H1 (cell line): ENCODE data around the gene SLC12A4. TPM values are rescaled to one million over a fixed set of nuclear protein-coding genes. Genes with fewer than 3 reads are reported as not detected.

Experiments
- CBX5 ChIP-seq: fragments of 300-800, 300-1000 bp; sonication (generic); IDR thresholded peaks from 2 replicates; pipeline ENCODE4 v1.7.1; 2016; ENCODE audit warnings: antibody characterized with exemption, low read length, low read depth
- CHD1 ChIP-seq: IDR thresholded peaks from 2 replicates; pipeline ENCODE4 v1.6.1; 2012; ENCODE audit warnings: low read depth, low read length, improper control_type of control experiment
- CHD2 ChIP-seq: IDR thresholded peaks from 2 replicates; pipeline ENCODE4 v1.6.1; 2012; ENCODE audit warnings: low read length, improper control_type of control experiment
- EP300 ChIP-seq, 2 experiments: IDR thresholded peaks; 1 replicate in 1 of 2; 2 replicates in 1 of 2; pipeline ENCODE4 v1.6.1; 2011 to 2012; ENCODE audit warnings: low read depth in 2 of 2, low read length in 2 of 2, mild to moderate bottlenecking in 2 of 2, borderline replicate concordance in 1 of 2, inconsistent platforms in 1 of 2, moderate library complexity in 1 of 2
- POLR2A ChIP-seq, 2 experiments: IDR thresholded peaks; 1 replicate in 1 of 2; 2 replicates in 1 of 2; pipeline ENCODE4 v1.6.1; 2011; ENCODE audit warnings: low read depth in 2 of 2, low read length in 2 of 2, mild to moderate bottlenecking in 2 of 2; ENCODE audit errors: control extremely low read depth in 1 of 2
- POU5F1 ChIP-seq: IDR thresholded peaks from 2 replicates; pipeline ENCODE4 v1.6.1; 2011; ENCODE audit warnings: low read depth, mild to moderate bottlenecking, low read length, moderate library complexity
- RBBP5 ChIP-seq: IDR thresholded peaks from 2 replicates; pipeline ENCODE4 v1.7.1; 2012; ENCODE audit warnings: low read depth, mild to moderate bottlenecking, inconsistent platforms, low read length, moderate library complexity, borderline replicate concordance
- TAF1 ChIP-seq: IDR thresholded peaks from 2 replicates; pipeline ENCODE4 v1.6.1; 2011; ENCODE audit warnings: mild to moderate bottlenecking, low read depth, low read length
- polyA plus RNA-seq, 7 experiments: library from polyadenylated mRNA; depleted of rRNA in 3 of 7; stranded (reverse) in 5 of 7; unstranded in 2 of 7; fragments of >200 nt in 5 of 7; fragments of 200-250 nt in 2 of 7; gene quantifications; 1 replicate in 5 of 7; 2 replicates in 1 of 7; 4 replicates in 1 of 7; pipeline versions ENCODE4 v1.2.1 to v1.2.3, GENCODE V29; 2011 to 2013; ENCODE audit warnings: missing spikeins in 2 of 7, mixed read lengths in 2 of 7
- total RNA-seq: library from RNA; stranded (reverse); fragmentation: NEBNext Ultra II Directional; extraction: Animal tissue kit (Norgen Biotek cat#: 25700); gene quantifications from 2 replicates; pipeline ENCODE4 v1.2.1, GENCODE V29; 2021

Gene SLC12A4
- total and polyA plus RNA-seq, 2 of the 8 experiments (the other 6 are each of a cell fraction or from before 2014, with no cell fraction given), result 41.3 to 49.3 TPM

- TF ChIP-seq TAF1 (no peak), POU5F1 (no peak), RBBP5 (no peak), CBX5 (no peak), EP300 (IDR thresholded peaks at IDR 0.05; ENCODE audit: borderline replicate concordance in 1 of 2, low read depth in 2 of 2, low read length in 2 of 2) (no peak), POLR2A (IDR thresholded peaks at IDR 0.05; ENCODE audit: control extremely low read depth in 1 of 2, low read depth in 2 of 2, low read length in 2 of 2) (no peak), CHD1 (no peak), CHD2 (no peak)
Measured at GRCh38 chr16:67986949-67987348, 18.5 kb upstream of the SLC12A4 start (continued).
